Embryonic facial prominence (tissue), 1 donor: Measurements from ENCODE around the gene KAT8.

Experiments used
- DNase-seq: peaks from one replicate; pipeline ENCODE4 v3.0.0-alpha.2; 2016; ENCODE audit errors: extremely low spot score

KAT8 gene

DNA sequence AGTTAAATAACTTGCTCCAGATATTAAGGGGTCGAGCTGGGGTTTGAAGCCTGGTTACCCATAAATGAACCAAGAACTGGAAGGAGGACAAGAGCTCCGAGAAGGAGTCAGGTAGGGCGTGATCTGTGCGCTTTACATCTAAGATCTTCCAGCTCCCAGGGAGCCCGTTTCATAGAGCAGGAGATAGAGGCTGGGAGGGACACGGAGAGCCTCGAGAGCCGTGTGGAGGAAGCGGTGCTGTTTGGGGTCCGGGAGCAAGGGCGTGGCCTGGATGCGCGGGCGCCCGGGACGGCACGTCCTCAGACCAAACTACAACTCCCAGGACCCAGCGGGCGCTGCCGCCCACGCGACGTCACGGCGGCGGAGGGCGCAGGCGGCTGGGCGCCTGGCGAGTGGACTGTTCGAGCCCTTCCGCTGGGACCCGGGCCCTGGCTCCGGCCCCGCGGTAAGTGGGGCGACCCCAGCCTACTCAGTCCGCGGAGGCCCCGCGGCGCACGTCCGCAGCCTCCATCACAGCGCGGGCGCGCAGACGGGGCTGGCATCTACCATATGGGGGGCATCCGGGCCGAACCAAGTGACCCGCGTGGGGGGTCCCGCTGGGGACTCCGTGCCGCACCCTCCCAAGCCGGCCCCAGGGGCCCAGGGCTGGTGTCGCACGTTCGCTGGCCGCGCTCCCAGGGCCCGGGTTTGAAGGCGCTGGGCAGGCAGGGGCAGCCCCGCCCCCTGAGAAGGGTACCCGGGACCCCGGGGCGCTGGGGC, 9.2 kb upstream of the KAT8 start, which contains the start of gene BCKDK:
BCKDK (plus strand) TSS at position 352 of the 759 bp plus-strand sequence. CDS start 838 bp downstream, outside the sequence.
- DNase-seq, result no peak

DNA sequence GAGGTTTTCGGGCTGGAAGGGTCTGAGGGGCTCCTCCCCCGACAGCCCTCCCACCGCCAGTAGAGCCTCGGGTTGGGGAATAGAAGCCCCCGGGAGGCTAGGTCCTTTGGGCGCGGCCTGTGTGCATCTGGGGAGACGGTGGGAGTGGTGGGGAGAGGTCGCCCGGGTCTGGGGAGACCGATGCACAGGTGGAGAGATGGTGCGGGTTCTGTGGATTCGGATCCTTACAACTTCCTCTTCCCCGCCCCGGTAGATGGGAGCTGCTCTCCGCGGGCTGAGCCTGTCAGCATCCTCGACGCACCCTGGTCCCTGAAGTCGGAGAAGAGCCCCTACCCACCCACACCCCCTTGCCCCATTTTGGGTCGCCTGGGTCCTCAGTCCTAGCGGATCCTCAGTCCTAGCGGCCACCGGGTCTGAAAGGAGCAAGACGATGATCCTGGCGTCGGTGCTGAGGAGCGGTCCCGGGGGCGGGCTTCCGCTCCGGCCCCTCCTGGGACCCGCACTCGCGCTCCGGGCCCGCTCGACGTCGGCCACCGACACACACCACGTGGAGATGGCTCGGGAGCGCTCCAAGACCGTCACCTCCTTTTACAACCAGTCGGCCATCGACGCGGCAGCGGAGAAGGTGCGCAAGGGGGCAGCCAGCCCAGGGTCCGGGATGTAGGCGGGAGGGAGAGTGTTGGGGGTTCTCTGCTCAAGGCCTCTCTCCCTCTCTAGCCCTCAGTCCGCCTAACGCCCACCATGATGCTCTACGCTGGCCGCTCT, 8.5 kb upstream of the KAT8 start:
- DNase-seq, result no peak

DNA sequence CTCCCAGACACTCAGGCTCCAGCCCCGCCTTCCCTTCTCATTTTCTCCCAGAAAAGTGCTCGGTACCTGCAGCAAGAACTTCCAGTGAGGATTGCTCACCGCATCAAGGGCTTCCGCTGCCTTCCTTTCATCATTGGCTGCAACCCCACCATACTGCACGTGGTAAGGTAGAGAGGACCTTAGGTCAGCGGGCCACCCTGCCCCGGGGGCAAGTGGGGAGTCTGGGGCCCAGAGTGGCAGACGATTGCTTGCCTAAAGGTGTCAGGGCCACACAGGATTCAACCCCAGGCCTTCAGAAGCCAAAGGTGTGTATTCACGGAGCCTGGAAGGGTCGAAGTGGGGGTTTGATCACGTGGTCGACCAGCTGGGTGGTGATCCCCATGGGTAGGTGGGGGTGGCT, 7.8 kb upstream of the KAT8 start:
- no peak for DNase-seq

DNA sequence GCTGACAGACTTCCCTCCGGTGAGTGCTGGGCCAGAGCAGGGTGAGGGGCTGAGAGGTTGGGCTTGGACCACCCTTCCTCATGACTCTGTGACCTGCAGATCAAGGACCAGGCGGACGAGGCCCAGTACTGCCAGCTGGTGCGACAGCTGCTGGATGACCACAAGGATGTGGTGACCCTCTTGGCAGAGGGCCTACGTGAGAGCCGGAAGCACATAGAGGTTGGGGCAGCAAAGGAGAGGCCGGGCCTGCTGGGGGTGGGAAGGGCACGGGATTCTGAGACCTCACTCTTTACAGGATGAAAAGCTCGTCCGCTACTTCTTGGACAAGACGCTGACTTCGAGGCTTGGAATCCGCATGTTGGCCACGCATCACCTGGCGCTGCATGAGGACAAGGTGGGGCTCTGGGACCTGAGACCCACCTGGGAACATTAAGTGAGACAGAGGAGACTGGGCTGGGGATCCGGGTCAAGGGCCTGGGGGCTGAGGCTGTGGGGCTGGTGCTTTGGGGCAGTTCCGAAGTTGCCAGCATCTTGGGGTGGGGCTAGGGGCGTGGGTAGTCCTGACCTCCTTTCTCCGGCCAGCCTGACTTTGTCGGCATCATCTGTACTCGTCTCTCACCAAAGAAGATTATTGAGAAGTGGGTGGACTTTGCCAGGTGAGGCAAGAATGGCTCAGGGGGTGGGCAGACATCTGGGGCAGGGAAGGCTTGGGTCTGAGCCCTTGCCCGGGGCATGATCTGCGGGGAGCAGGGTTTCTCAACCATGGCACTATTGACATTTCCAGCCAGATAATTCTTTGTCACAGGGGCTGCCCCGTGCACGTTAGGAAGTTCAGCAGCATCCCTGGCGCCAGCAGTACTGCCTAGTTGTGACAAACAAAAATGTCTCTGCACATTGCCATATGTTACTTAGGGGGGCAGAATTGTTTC, 7.1 kb upstream of the KAT8 start:
- no peak for DNase-seq

DNA sequence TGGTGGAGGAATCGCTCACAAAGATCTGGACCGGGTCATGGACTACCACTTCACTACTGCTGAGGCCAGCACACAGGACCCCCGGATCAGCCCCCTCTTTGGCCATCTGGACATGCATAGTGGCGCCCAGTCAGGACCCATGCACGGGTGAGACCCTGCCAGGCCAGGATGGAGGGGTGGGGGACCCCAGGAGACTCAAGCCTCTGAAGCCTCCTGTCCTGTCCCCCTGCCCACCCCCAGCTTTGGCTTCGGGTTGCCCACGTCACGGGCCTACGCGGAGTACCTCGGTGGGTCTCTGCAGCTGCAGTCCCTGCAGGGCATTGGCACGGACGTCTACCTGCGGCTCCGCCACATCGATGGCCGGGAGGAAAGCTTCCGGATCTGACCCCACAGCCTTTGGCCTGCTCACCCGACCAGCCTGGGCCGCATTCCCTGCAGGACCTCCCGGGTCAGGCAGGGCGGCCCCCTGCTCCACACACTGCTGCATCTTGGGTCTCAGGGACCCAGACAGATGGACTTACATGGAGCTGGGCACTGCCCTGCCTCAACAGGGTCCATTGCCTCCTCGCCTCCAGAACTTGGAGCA, 5.5 kb upstream of the KAT8 start:
- no peak for DNase-seq

DNA sequence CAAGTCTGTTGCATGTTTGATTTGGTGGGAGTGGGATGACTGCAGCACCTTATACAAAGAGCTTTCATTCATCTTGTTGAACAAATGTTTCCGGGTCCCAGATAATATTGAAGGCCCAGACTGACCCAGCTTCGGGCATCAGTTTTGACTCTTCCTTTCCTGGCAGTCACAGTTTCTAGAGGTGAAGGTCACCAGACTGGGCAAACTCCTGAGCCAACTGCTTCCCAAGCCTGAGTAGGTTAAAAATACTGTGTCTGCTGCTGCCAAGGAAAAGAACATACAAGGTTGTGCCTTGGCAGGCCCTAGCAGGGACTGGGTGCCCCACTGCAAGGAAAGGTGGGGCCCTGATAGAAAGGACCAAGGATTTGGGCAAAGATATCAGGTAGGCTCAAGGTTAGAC, 4.8 kb upstream of the KAT8 start:
- no peak for DNase-seq

DNA sequence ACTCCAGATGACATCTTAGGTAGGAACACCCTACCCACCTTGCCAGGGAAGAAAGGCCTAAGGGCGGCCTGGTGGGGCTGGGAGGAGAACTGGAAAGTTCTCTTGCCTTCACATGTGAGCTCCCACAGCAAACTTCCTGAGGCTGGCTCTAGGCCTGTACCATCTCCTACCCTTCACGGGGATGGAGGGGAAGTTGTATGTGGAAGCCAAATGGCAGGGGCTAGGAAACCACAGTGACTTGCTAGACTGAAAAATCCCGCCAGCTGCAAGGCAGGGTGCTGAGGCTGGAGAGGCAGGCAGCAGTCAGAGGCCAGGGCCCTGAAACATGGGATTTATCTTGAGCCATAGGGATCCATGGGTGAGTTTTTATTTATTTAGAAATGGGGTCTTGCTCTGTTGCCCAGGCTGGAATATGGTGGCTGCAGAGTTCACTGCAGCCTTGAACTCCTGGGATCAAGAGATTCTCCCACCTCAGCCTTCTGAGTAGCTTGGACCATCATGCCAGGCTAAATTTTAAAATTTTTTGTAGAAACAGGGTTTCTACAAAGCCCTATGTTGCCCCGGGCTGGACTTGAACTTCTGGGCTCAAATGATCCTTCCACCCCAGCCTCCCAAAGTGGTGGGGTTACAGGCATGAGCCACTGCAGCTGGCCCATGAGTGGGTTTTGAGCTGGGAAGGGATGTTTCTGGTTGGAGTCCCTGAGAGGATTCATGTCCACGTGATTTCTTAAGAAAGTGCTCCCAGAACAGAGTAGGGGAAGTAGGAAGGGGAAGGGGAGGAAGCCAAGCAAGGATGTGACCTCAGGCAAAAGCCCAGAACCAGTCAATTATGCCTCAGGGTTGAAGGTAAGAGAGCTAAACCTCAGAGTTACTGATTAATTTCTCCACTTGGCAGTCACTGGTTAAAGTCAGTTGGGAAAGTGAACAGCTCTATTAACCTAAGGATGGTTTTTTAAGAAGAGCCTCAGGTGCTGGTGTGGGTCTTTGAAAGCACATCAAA, 4.0 kb upstream of the KAT8 start:
- DNase-seq, result no peak

DNA sequence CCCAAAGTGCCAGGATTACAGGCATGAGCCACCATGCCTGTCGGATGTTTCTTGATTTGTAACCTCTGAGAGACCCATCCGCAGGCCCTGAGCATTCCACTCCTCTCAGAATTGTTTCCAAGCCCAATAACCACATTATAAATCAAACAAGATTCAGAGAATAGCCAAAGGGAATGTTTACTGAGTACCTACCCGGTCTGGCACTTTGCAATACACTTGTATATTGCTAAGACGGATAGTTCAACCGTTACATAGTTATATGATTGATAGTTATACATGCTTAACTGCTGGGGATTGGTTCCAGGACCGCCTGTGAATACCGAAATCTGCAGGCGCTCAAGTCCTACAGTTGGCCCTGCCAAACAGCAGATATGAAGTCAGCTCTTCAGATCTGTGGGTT, 3.0 kb upstream of the KAT8 start:
- DNase-seq, result no peak

DNA sequence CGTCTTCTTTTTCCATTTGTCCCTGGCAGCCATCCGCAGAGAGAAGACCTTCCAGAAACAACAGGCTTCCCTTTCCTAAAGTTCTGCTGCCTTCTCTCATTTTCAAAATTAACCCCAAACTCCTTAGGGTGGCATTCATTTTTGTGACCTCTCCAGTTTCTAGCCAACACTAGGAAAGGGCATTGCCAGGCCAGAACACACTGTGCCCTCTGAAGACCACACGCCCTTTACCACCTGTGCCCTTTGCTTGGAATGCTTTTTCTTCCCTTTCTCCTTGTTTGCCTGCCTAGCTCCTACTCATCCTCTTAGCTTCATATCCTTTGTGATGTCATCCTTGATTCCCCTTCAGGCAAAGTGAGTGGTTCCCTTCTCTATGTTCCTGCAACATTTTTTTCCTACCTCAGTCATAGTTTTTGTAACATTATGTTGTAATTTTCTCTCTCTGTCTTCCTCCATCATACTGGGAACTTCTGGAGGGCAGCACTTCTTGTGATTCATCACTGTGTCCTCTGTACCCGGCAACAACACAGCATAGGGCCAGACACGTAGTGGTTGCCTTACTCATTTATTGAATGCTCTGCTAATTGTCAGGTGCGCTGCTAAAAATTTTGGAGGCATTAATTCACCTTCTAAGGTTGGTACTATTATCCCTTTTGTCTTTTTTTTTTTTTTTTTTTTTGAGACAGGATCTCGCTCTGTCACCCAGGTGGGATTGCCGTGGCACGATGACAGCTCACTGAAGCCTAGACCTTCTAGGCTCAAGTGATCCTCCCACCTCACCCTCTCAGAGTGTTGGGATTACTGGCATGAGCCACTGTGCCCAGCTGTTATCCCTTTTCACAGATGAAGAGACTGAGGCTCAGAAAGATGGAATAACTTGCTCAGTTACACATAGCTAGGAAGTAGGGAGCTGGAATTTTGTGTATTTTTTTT, 1.0 kb downstream of the KAT8 start:
- no peak for DNase-seq

DNA sequence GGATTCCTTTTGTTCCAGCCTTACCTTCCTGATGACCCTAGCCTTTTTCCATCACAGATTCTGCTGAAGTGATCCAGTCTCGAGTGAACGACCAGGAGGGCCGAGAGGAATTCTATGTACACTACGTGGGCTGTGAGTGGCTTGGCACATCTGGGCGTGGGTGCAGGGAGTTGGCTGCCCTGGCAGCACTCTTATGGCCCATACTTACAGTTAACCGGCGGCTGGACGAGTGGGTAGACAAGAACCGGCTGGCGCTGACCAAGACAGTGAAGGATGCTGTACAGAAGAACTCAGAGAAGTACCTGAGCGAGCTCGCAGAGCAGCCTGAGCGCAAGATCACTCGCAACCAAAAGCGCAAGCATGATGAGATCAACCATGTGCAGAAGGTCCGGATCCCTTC, 2.7 kb downstream of the KAT8 start:
- DNase-seq, result no peak

DNA sequence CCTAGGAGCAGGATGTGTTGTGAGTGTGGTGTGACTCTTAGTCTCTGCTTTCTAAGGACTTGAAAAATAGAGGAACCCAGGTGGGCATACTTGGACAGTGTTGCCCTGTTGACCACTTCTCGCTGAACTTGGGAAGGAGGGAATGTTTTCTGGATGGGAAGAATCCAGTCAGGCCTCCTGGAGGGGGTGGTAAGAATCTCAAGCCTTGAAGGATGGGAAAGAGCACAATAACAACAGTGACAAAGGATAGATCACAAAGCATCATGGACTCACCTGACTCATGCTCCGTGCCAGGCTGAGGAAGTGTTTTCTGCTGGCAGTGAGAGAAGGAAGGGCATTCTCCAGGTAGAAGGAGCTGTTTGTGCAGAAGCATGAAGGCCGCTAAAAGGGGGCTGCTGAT, 8.4 kb downstream of the KAT8 start:
- DNase-seq, result no peak

DNA sequence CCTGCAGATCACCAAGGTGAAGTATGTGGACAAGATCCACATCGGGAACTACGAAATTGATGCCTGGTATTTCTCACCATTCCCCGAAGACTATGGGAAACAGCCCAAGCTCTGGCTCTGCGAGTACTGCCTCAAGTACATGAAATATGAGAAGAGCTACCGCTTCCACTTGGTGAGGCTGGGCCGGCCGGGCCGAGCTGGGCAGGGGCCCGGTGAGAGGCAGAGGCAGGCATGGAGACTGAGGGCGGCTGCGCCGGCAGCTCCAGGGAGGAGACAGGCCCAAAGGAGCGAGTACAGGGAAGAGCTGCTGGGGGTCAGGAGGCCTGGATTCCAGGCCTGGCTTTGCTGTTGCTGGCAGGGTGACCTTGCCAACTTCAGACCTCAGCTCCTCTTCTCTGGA, 9.7 kb downstream of the KAT8 start:
- DNase-seq, result no peak

DNA sequence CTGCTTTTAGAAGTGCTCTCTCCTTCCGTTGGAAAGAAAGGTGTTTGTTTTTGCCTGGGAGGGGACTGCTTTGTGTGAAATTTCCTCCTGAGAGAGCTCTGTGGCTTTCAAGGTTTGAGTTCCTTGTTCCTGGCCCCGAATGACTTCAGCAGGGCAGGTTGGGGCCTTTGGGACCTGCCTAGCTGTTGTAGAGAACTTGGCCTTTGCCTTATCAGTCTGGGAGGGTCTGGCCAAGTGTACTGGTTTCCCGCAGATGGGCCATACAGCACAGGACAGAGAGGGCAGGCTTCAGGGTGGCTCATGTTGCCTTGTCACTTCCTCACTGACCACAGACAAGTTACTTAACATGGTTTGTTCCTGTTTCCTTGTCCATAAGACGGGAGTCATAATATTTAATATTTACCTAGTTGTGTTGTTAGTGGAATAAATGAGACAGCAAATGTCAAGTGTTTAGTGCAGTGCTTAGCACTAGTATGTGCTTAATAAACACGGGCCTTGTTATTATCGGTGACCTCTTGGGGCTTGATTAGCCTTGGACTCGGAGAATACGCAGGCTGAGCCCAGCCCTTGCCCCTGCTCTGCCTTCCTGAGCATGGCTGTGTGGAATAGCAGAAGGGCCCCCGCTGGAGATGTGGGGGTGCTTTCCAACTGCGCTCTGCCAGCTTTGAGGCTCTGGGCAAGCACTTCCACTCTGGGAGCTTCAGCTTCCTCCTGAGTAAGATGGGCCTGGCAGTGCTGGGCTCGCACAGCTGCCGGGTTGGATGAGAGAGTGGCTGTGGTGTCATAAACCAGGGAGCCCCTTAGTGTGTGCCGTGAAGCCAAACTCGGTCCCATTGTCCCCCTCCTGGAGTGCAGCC, 11.5 kb downstream of the KAT8 start:
- no peak for DNase-seq

DNA sequence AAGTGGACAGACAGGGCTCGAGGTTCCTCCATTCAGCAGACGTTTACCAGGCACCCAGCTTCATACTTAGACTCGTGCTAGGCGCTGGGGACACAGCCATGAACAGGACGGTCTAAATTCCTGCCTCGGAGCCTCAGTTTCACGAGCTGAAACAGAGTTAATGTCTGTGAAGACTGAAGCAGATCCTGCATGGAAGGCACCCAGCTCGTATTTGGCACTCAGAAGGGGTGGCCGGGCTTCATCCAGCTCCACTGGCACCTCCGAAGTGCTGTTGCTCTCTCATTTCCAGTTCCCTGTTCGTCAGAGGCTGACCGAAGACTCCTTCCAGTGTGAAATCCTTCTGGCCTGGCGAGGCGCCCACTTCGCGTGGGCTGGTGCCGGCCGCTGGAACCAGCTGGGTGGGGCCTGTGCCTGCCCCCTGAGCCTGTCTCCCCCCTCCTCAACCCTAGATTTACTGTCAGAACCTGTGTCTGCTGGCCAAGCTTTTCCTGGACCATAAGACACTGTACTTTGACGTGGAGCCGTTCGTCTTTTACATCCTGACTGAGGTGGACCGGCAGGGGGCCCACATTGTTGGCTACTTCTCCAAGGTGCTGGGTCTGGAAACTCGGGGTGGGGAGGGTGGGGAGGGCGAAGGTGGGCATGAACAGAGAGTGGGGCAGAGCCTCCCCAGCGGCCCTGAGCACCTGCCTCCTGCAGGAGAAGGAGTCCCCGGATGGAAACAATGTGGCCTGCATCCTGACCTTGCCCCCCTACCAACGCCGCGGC, 12.3 kb downstream of the KAT8 start:
- DNase-seq, result no peak

DNA sequence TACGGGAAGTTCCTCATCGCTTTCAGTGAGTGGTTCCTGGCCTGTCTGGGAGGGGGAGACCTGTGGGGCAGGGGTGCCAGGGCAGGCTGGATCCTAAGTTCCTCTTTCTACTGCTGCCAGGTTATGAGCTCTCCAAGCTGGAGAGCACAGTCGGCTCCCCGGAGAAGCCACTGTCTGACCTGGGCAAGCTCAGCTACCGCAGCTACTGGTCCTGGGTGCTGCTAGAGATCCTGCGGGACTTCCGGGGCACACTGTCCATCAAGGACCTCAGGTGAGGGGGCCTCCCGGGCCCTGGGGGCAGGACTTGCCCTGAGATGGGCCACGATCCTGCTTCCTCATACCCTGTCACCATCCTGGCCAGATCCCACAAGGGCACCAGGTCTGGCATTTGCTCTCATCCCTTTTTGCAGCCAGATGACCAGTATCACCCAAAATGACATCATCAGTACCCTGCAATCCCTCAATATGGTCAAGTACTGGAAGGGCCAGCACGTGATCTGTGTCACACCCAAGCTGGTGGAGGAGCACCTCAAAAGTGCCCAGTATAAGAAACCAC, 12.9 kb downstream of the KAT8 start:
- no peak for DNase-seq

DNA sequence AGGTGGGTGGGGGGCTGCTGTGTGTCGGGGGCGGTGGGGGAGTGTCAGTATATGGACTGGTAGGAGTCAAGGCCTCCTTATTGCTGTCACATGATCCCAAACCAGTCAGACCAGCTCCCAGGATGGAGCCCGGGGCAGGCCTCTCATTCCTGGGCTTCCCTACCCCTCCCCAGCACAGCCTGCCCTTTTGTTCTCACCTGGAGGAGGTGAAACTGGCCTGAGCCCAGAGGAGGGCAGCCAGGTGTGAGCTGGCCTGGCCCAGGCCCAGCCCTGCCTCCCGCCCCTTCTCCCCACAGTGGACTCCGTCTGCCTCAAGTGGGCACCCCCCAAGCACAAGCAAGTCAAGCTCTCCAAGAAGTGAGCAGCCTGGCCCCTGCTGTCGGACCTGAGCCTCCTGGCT, 13.4 kb downstream of the KAT8 start:
- DNase-seq, result no peak

DNA sequence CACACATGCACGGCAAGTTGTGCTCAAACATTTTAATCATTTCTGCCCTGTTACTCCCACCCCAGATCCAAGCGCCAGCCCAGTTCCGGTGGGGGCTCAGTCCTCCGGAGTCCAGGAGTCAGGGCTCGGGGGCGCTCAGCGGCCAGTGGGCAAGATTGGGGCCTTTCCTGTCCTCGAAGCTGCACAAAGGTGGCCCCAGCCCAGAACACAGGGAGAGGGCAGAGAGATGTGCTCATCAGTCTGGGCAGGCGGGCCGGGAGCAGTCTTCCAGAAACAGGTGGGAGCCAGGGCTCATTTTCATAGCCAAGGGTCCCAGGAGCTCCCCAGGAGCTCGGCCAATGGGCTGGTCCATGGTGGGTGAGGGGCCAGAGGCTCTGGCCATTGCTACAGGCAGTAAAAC, 14.0 kb downstream of the KAT8 start:
- DNase-seq, result no peak
